OCI-LY3 (cell line): ENCODE measurements around the gene CYP26C1.

Experiments
- H2AFZ ChIP-seq: fragments of 200-600, 300-600 bp; shearing (Covaris generic); 2 replicates; pipeline ENCODE4 v1.6.0; 2014; ENCODE audit warnings: antibody characterized with exemption, low read depth, low read length
- H3K27ac ChIP-seq: fragments of 200-600, 300-600 bp; sonication (generic); 2 replicates; pipeline ENCODE4 v1.5.1; 2014; ENCODE audit warnings: mild to moderate bottlenecking, low read length, moderate library complexity, mixed read lengths
- H3K27me3 ChIP-seq: fragments of 200-600, 300-600 bp; sonication (generic); 2 replicates; pipeline ENCODE4 v1.6.1; 2014; ENCODE audit warnings: low read depth, low read length, mixed read lengths
- H3K36me3 ChIP-seq: fragments of 200-600, 300-600 bp; sonication (generic); replicated peaks from 2 replicates; pipeline ENCODE3; 2014; ENCODE audit warnings: low read depth, low read length, mixed read lengths
- H3K4me1 ChIP-seq: fragments of 300-600, 200-600 bp; sonication (generic); 2 replicates; pipeline ENCODE4 v1.6.1; 2014; ENCODE audit warnings: low read length, mixed read lengths
- H3K4me2 ChIP-seq: fragments of 200-600, 300-600 bp; sonication (generic); 2 replicates; pipeline ENCODE4 v1.6.1; 2014; ENCODE audit warnings: low read length, mixed read lengths
- H3K4me3 ChIP-seq: fragments of 300-600, 200-600 bp; sonication (generic); 2 replicates; pipeline ENCODE4 v1.5.1; 2014; ENCODE audit warnings: antibody characterized with exemption, mild to moderate bottlenecking, low read length, moderate library complexity
- H3K79me2 ChIP-seq: fragments of 300-600, 200-600 bp; shearing (Covaris generic); 2 replicates; pipeline ENCODE4 v1.6.1; 2014; ENCODE audit warnings: mild to moderate bottlenecking, low read length, mixed read lengths
- H3K9ac ChIP-seq: fragments of 300-600, 200-600 bp; shearing (Covaris generic); 2 replicates; pipeline ENCODE4 v1.6.0; 2014; ENCODE audit warnings: mild to moderate bottlenecking, low read length, moderate library complexity
- H3K9me3 ChIP-seq: fragments of 200-600, 300-600 bp; shearing (Covaris generic); 2 replicates; pipeline ENCODE4 v1.6.1; 2014; ENCODE audit warnings: low read length, mixed read lengths; ENCODE audit not compliant: insufficient read depth
- H4K20me1 ChIP-seq: fragments of 200-600, 300-600 bp; sonication (generic); 2 replicates; pipeline ENCODE4 v1.6.1; 2016; ENCODE audit warnings: low read length, mixed read lengths; ENCODE audit not compliant: insufficient read depth
- EZH2phosphoT487 ChIP-seq: fragments of 200-600 bp; shearing (Covaris generic); IDR thresholded peaks from 2 replicates; pipeline ENCODE4 v1.6.1; 2018; ENCODE audit warnings: antibody characterized with exemption, mixed run types, low read depth
- TF ChIP-seq, protein P1 (sequence below): fragments of 200-600, 300-600 bp; sonication (generic); IDR thresholded peaks from 2 replicates; pipeline ENCODE4 v1.5.1; 2014; ENCODE audit warnings: antibody characterized with exemption, low read length, low read depth

The CYP26C1 gene

DNA sequence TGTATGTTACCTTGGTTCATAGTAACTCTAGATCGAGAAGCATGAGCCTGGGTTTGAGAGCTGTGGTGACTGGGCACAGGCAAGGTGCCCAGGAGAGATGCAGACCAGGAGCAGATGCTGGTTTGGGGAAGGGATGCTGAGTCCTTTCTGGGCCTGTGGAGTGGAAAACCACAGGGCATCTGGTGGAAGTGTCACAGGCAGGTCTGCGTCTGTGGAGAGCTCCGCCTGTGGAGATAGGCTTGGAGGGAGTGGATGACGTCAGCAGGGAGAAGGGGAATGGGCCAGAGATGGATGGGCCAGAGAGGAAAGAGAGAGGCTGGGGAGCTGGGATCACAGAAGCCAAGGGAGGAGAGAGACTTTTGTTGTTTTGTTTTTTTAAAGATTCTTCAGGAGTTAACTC is 27.9 kb downstream of the CYP26C1 start:
- Histone ChIP-seq H3K4me3 (no peak overlapping the region), H3K9me3 (no peaks in the 10 kb centered on the region), H3K36me3 (no peaks in the 10 kb centered on the region), H4K20me1 (no peaks in the 10 kb centered on the region), H3K4me1 (no peaks in the 10 kb centered on the region), H3K27me3 (no peaks in the 10 kb centered on the region), H3K27ac (no peak overlapping the region), H3K4me2 (no peak overlapping the region), H3K79me2 (no peaks in the 10 kb centered on the region), H2AFZ (no peak overlapping the region), H3K9ac (no peak overlapping the region)
- TF ChIP-seq EZH2phosphoT487 = no peak
- TF ChIP-seq, protein P1, sequence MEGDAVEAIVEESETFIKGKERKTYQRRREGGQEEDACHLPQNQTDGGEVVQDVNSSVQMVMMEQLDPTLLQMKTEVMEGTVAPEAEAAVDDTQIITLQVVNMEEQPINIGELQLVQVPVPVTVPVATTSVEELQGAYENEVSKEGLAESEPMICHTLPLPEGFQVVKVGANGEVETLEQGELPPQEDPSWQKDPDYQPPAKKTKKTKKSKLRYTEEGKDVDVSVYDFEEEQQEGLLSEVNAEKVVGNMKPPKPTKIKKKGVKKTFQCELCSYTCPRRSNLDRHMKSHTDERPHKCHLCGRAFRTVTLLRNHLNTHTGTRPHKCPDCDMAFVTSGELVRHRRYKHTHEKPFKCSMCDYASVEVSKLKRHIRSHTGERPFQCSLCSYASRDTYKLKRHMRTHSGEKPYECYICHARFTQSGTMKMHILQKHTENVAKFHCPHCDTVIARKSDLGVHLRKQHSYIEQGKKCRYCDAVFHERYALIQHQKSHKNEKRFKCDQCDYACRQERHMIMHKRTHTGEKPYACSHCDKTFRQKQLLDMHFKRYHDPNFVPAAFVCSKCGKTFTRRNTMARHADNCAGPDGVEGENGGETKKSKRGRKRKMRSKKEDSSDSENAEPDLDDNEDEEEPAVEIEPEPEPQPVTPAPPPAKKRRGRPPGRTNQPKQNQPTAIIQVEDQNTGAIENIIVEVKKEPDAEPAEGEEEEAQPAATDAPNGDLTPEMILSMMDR = no peak

DNA sequence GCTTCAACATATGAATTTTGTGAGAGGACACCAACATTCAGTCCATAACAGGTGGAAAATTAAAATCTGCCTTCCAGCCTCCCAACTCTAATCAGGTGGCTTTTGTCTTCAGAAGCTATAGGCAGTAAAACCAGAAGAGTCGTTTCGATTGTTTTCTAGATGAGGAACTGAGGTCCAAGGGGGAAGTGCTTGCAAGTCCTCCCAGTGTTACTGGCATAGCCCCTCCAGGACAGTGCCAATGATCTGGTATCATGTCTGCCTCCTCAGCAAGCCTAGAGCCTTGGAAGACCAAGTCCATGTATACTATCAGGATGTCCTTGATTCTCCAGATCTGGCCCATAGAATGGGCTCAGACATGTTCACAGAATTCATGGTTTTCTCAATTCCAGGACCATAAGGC is 30.0 kb downstream of the CYP26C1 start:
- no peaks in the 10 kb centered on the region for H3K4me1 ChIP-seq
- H3K36me3 ChIP-seq = no peaks in the 10 kb centered on the region
- no peak overlapping the region for H3K4me2 ChIP-seq
- no peaks in the 10 kb centered on the region for H3K79me2 ChIP-seq
- no peak overlapping the region for H3K4me3 ChIP-seq
- H3K9me3 ChIP-seq = no peaks in the 10 kb centered on the region
- H3K27me3 ChIP-seq = no peaks in the 10 kb centered on the region
- no peaks in the 10 kb centered on the region for H4K20me1 ChIP-seq
- H2AFZ ChIP-seq = no peak overlapping the region
- no peak overlapping the region for H3K27ac ChIP-seq
- no peak overlapping the region for H3K9ac ChIP-seq
- TF ChIP-seq, protein P1 = no peak
- TF ChIP-seq EZH2phosphoT487 = no peak

DNA sequence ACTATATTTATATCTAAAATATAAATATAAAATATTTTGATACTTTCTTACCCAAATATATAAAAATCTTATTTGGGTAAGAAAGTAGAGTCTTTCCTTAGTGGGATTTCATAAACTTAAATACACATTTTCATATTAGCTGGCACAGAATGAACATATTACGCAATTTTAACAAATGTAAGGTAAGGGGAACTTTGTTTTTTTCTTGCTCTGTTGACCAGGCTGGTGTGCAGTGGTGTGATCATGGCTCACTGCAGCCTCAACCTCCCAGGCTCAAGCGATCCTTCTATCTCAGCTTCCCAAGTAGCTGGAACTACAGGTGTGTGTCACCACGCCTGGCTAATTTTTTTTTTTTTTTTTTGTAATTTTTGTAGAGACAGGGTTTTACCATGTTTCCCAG is 31.4 kb downstream of the CYP26C1 start:
- Histone ChIP-seq H3K9ac (no peak overlapping the region), H3K4me2 (no peak overlapping the region), H3K36me3 (no peaks in the 10 kb centered on the region), H4K20me1 (no peaks in the 10 kb centered on the region), H3K4me3 (no peak overlapping the region), H3K9me3 (no peaks in the 10 kb centered on the region), H2AFZ (no peak overlapping the region), H3K27me3 (no peaks in the 10 kb centered on the region), H3K79me2 (no peaks in the 10 kb centered on the region), H3K27ac (no peak overlapping the region), H3K4me1 (no peaks in the 10 kb centered on the region)
- TF ChIP-seq EZH2phosphoT487 = no peak
- TF ChIP-seq, protein P1 = no peak

DNA sequence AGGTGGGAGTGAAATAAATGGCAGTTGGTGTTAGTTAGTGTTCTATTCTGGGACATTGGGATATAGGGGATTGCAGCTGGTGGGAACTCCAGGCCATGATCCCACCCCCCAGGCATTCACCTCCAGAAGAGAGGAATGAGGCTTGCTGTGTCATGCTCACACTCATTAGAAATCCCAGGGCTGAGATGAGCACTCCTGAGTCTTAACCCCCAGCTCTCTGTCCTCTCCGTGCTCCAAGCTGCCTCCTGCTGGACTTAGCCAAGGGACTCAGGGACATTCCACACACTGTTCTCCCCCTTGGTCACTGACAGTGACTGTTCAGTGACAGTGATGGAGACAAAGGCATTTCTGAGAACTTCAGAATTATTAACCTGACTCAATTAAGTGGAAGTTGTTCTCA is 34.6 kb downstream of the CYP26C1 start:
- Histone ChIP-seq H3K36me3 (no peaks in the 10 kb centered on the region), H3K9me3 (no peaks in the 10 kb centered on the region), H4K20me1 (no peaks in the 10 kb centered on the region), H3K79me2 (no peaks in the 10 kb centered on the region), H3K27ac (no peak overlapping the region), H3K27me3 (no peaks in the 10 kb centered on the region), H3K9ac (no peak overlapping the region), H2AFZ (no peak overlapping the region), H3K4me2 (no peak overlapping the region), H3K4me1 (no peaks in the 10 kb centered on the region), H3K4me3 (no peak overlapping the region)
- TF ChIP-seq EZH2phosphoT487 = no peak
- TF ChIP-seq, protein P1 = no peak
